ENCODE results near the gene BTNL9. TPM values are rescaled to one million over a fixed set of nuclear protein-coding genes. Genes with fewer than 3 reads are reported as not detected.
A peak's percentile ranks its signal among the peaks of the same experiment; 100 is the strongest.

BTNL9 gene
- total and polyA plus RNA-seq, 9 of the 15 experiments (the other 6 are each of a cell fraction or from before 2014, with no cell fraction given), result 3.7 to 86.7 (median 29.4) TPM

- H3K9me3 ChIP-seq (replicated peaks; ENCODE audit: control insufficient read depth, insufficient read depth, low read depth, low read length), result no peaks in the 10 kb centered on the region
- no peak overlapping the region for H3K9ac ChIP-seq (ENCODE audit: insufficient read depth in 1 of 2, low read depth in 2 of 2, low read length in 2 of 2)
- H3K79me2 ChIP-seq (ENCODE audit: control insufficient read depth, insufficient read depth, low read length), result no peaks in the 10 kb centered on the region
- H2AFZ ChIP-seq (ENCODE audit: low read depth, low read length), result no peak overlapping the region
- peaks cover 0 to 4% of the 10 kb centered on the region in 2 experiments; a peak in 2 of 5 replicates for H3K27me3 ChIP-seq (ENCODE audit: control insufficient read depth in 2 of 2, insufficient read depth in 2 of 2, low read length in 2 of 2)
- no peak overlapping the region for H3K4me2 ChIP-seq (ENCODE audit: insufficient read depth, low read length)
- ATAC-seq (no peak), DNase-seq (ENCODE audit: extremely low read depth in 1 of 4, low spot score in 3 of 4) (no peak), FAIRE-seq (peak; percentile 11)
- H3K27ac ChIP-seq (ENCODE audit: extremely low read depth, low read depth, low read length), result no peak overlapping the region
- H3K9me1 ChIP-seq (ENCODE audit: control insufficient read depth, insufficient read depth, low read length), result no peaks in the 10 kb centered on the region
- H4K20me1 ChIP-seq (replicated peaks; ENCODE audit: control insufficient read depth, insufficient read depth, low read length), result no peaks in the 10 kb centered on the region
- POLR2A ChIA-PET, result interaction anchor here (2.8 kb wide), 1 partner anchor 15 kb away, joined by 10 read pairs; no protein-coding TSS in a partner anchor
- TF ChIP-seq KDM2B (CRISPR knock-in tag; IDR thresholded peaks at IDR 0.05), result no peak
- TF ChIP-seq ZNF431 (CRISPR knock-in tag; IDR thresholded peaks at IDR 0.05), result no peak
- no peak for TF ChIP-seq ZBTB43 (CRISPR knock-in tag; IDR thresholded peaks at IDR 0.05)
- no peak for TF ChIP-seq ZNF384 (IDR thresholded peaks at IDR 0.05; ENCODE audit: low read depth, low read length)
- no peak for TF ChIP-seq LEF1 (IDR thresholded peaks at IDR 0.05)
- TF ChIP-seq ZNF780A (CRISPR knock-in tag; IDR thresholded peaks at IDR 0.05), result no peak
- no peak for TF ChIP-seq TFE3 (CRISPR knock-in tag; IDR thresholded peaks at IDR 0.05)
- no peak for TF ChIP-seq TCFL5 (CRISPR knock-in tag; conservative IDR thresholded peaks at IDR 0.05)
- TF ChIP-seq RBFOX2 (IDR thresholded peaks at IDR 0.05; ENCODE audit: low read depth, low read length), result no peak
- H3K4me3 ChIP-seq, result no peak overlapping the region
- no TSS peak for BruUV-seq (replicated peaks)
- in situ Hi-C loops (cut with MboI) (no loop called here), intact Hi-C loops (cut with micrococcal nuclease) (loop anchor here (5.0 kb wide), 1 partner anchor 115 kb away; no protein-coding TSS in a partner anchor)
- 59% methylated on average over 10 of the region's 11 CpGs for WGBS (ENCODE audit: insufficient coverage, low coverage, missing lambda C conversion rate)
- H3K4me1 ChIP-seq (replicated peaks in 1 of 2; ENCODE audit: control insufficient read depth in 2 of 2, insufficient read depth in 2 of 2, low read length in 2 of 2), result peaks cover 5 to 29% of the 10 kb centered on the region in 2 experiments; a peak in 4 of 5 replicates
- H3K36me3 ChIP-seq (ENCODE audit: control insufficient read depth, insufficient read depth, low read length), result no peaks in the 10 kb centered on the region
- CTCF ChIA-PET (ENCODE audit: low intra/inter-chr PET ratio), result interaction anchor here (0.7 to 2.1 kb wide), 2 partner anchors 11 to 116 kb away, joined by 3 to 8 read pairs; no protein-coding TSS in a partner anchor
These were observed 2.7 kb downstream of the BTNL9 start for GRCh38 chr5:181042722-181043121.
